K562 (cell line): Measurements from ENCODE around the gene MRAS. TPM values are rescaled to one million over a fixed set of nuclear protein-coding genes. Genes with fewer than 3 reads are reported as not detected.

ENCODE experiments used
- ATAC-seq: fragments of 200-7000 bp; cut with Tn5 transposase; 3 replicates; pipeline ENCODE4 v1.9.1; 2020; ENCODE audit warnings: moderate library complexity
- BruUV-seq: library from RNA; stranded (reverse); fragments of 400-500 nt; replicated peaks from 2 replicates; lab custom pipeline; 2021; lab: Mats Ljungman, UMichigan
- CTCF ChIA-PET: fragments of 300-600 bp; formaldehyde crosslinking; extraction: SDS; loops from one replicate; lab custom pipeline; 2021; ENCODE audit warnings: low intra/inter-chr PET ratio; lab: Yijun Ruan, JAX
- POLR2A ChIA-PET: fragments of 300-600, 350-650 bp; sonication (Branson Sonifier 250); formaldehyde crosslinking; extraction: SDS; loops from one replicate; lab custom pipeline; 2021; ENCODE audit warnings: antibody characterized with exemption, inconsistent platforms; lab: Yijun Ruan, JAX
- DNase-seq, 4 experiments: peaks; one replicate each; pipeline versions ENCODE4 v3.0.0 to v3.0.0-alpha.2; 2011 to 2018; ENCODE audit warnings: low spot score in 3 of 4, mixed read lengths in 3 of 4; ENCODE audit errors: extremely low read depth in 1 of 4
- FAIRE-seq: peaks from 2 replicates; lab custom pipeline; 2011; peaks lifted over from hg19 to GRCh38; lab: Jason Lieb, UNC
- H2AFZ ChIP-seq: 2 replicates; pipeline ENCODE4 v1.6.0; 2011; ENCODE audit warnings: low read depth, low read length, control low read depth, inconsistent platforms
- H3K27ac ChIP-seq: fragments of 200-600 bp; 3 replicates; pipeline ENCODE4 v1.8.0; 2011; ENCODE audit warnings: low read depth, mild to moderate bottlenecking, control low read depth, inconsistent platforms, low read length, moderate library complexity, mixed read lengths; ENCODE audit errors: extremely low read depth
- H3K27me3 ChIP-seq, 2 experiments: fragments of 300-600 bp in 1 of 2; 2 replicates in 1 of 2; 3 replicates in 1 of 2; pipeline versions ENCODE4 v1.6.0 to v1.8.0; 2011; ENCODE audit warnings: inconsistent platforms in 2 of 2, low read length in 2 of 2, mild to moderate bottlenecking in 1 of 2, mixed read lengths in 1 of 2, moderate library complexity in 1 of 2; ENCODE audit not compliant: control insufficient read depth in 2 of 2, insufficient read depth in 2 of 2
- H3K36me3 ChIP-seq: fragments of 300-600 bp; 3 replicates; pipeline ENCODE4 v1.8.0; 2011; ENCODE audit warnings: mild to moderate bottlenecking, low read length, inconsistent platforms; ENCODE audit not compliant: control insufficient read depth, insufficient read depth
- H3K4me1 ChIP-seq, 2 experiments: fragments of 200-600 bp in 1 of 2; replicated peaks in 1 of 2; 2 replicates in 1 of 2; 3 replicates in 1 of 2; pipeline versions ENCODE4 v1.5.1 to v1.8.0; 2011; ENCODE audit warnings: inconsistent platforms in 2 of 2, low read length in 2 of 2, mild to moderate bottlenecking in 1 of 2, mixed read lengths in 1 of 2, moderate library complexity in 1 of 2; ENCODE audit not compliant: control insufficient read depth in 2 of 2, insufficient read depth in 2 of 2
- H3K4me2 ChIP-seq: 2 replicates; pipeline ENCODE4 v1.6.1; 2011; ENCODE audit warnings: low read length, control low read depth, inconsistent platforms, mixed read lengths; ENCODE audit not compliant: insufficient read depth
- H3K4me3 ChIP-seq: fragments of 200-600 bp; sonication (generic), shearing (Covaris generic); 2 replicates; pipeline ENCODE4 v1.5.1; 2016; ENCODE audit warnings: control low read depth, inconsistent platforms
- H3K79me2 ChIP-seq: fragments of 200-600 bp; 3 replicates; pipeline ENCODE4 v1.8.0; 2011; ENCODE audit warnings: low read length, inconsistent platforms; ENCODE audit not compliant: control insufficient read depth, insufficient read depth
- H3K9ac ChIP-seq, 2 experiments: 2 replicates each; pipeline versions ENCODE4 v1.6.0 to v1.6.1; 2011; ENCODE audit warnings: low read depth in 2 of 2, low read length in 2 of 2, control low read depth in 1 of 2, inconsistent platforms in 1 of 2, mild to moderate bottlenecking in 1 of 2, mixed read lengths in 1 of 2; ENCODE audit not compliant: insufficient read depth in 1 of 2
- H3K9me1 ChIP-seq: one replicate; pipeline ENCODE4 v1.6.0; 2011; ENCODE audit warnings: inconsistent platforms, mild to moderate bottlenecking, low read length, moderate library complexity; ENCODE audit not compliant: control insufficient read depth, insufficient read depth
- H3K9me3 ChIP-seq: replicated peaks from 2 replicates; pipeline ENCODE4 v1.5.1; 2011; ENCODE audit warnings: low read depth, low read length, inconsistent platforms; ENCODE audit not compliant: control insufficient read depth, insufficient read depth
- H4K20me1 ChIP-seq: replicated peaks from 2 replicates; pipeline ENCODE4 v1.6.1; 2011; ENCODE audit warnings: low read length, inconsistent platforms, mixed read lengths; ENCODE audit not compliant: control insufficient read depth, insufficient read depth
- CEBPB ChIP-seq: fragments of 450-650 bp; IDR thresholded peaks from 2 replicates; pipeline ENCODE4 v1.6.1; 2016; ENCODE audit warnings: missing genetic modification characterization, missing compliant biosample characterization
- CEBPG ChIP-seq, 3 experiments: fragments of 200-800 bp in 1 of 3; sonication (Bioruptor generic) in 1 of 3; sonication (generic) in 1 of 3; formaldehyde crosslinking in 1 of 3; IDR thresholded peaks in 2 of 3; conservative IDR thresholded peaks in 1 of 3; 2 replicates each; pipeline versions ENCODE4 v1.6.1 to v1.8.0; 2016 to 2022; ENCODE audit warnings: missing compliant biosample characterization in 2 of 3, missing genetic modification characterization in 2 of 3, mild to moderate bottlenecking in 1 of 3, missing genetic modification reagents in 1 of 3
- EZH2 ChIP-seq: IDR thresholded peaks from 2 replicates; pipeline ENCODE4 v1.6.1; 2012; ENCODE audit warnings: low read depth, mild to moderate bottlenecking, inconsistent platforms, low read length, borderline replicate concordance
- HCFC1 ChIP-seq: IDR thresholded peaks from 2 replicates; pipeline ENCODE4 v1.6.1; 2012; ENCODE audit warnings: low read depth, low read length, improper control_type of control experiment
- SREBF2 ChIP-seq: sonication (generic); formaldehyde crosslinking; IDR thresholded peaks from 2 replicates; pipeline ENCODE4 v1.4.0; 2020; ENCODE audit warnings: mild to moderate bottlenecking, missing genetic modification reagents
- TFAM ChIP-seq: fragments of 250-450 bp; sonication (Bioruptor Pico); conservative IDR thresholded peaks from 2 replicates; pipeline ENCODE4 v1.5.0; 2021; ENCODE audit warnings: mild to moderate bottlenecking, moderate library complexity
- ZNF75A ChIP-seq: fragments of 450-650 bp; formaldehyde crosslinking; IDR thresholded peaks from 2 replicates; pipeline ENCODE4 v1.4.0; 2020; ENCODE audit warnings: mild to moderate bottlenecking
- WGBS: fragments of 100-300 bp; shearing (Covaris generic); methylation state at CpG from one replicate; pipeline ENCODE4 v1.1.6; 2016; ENCODE audit warnings: low coverage, mixed read lengths; ENCODE audit not compliant: insufficient coverage; ENCODE audit errors: missing lambda C conversion rate; 5-methylcytosine and 5-hydroxymethylcytosine counted together
- in situ Hi-C: fragments of 300-500 bp; cut with MboI; formaldehyde crosslinking; loops from 4 replicates; pipeline ENCODE4 v1.15.0; 2018; ENCODE audit warnings: inconsistent platforms, mixed read lengths
- intact Hi-C: fragments of 100-400 bp; cut with micrococcal nuclease; formaldehyde crosslinking; loops from 2 replicates; pipeline ENCODE4 v1.14.2; 2022
- polyA plus RNA-seq, 8 experiments: library from polyadenylated mRNA; depleted of rRNA in 4 of 8; stranded (reverse) in 5 of 8; unstranded in 3 of 8; fragments of >200 nt; fragmentation: Nextera tagmentation in 2 of 8; fragmentation: Illumina TruSeq in 1 of 8; extraction: Ambion mirVana in 2 of 8; extraction: Trizol in 1 of 8; gene quantifications; 2 replicates each; pipeline versions ENCODE4 v1.2.1 to v1.2.3, GENCODE V29; 2011 to 2014; ENCODE audit warnings: inconsistent platforms in 1 of 8, missing spikeins in 1 of 8
- total RNA-seq, 7 experiments: library from RNA; depleted of rRNA in 6 of 7; stranded (reverse); fragments of >200 nt in 6 of 7; fragmentation: Illumina TruSeq in 2 of 7; extraction: Trizol in 2 of 7; gene quantifications; 2 replicates each; pipeline versions ENCODE4 v1.2.1 to v1.2.3, GENCODE V29; 2011 to 2021; ENCODE audit warnings: low replicate concordance in 1 of 7
- TF ChIP-seq, protein P1 (sequence below), 2 experiments: fragments of 450-650 bp in 1 of 2; IDR thresholded peaks; 2 replicates each; pipeline ENCODE4 v1.6.1; 2011 to 2017; ENCODE audit warnings: low read depth in 2 of 2, antibody characterized with exemption in 1 of 2, borderline replicate concordance in 1 of 2, low read length in 1 of 2, mild to moderate bottlenecking in 1 of 2, mixed read lengths in 1 of 2; ENCODE audit not compliant: control insufficient read depth in 1 of 2

MRAS gene
- total and polyA plus RNA-seq, 9 of the 15 experiments (the other 6 are each of a cell fraction or from before 2014, with no cell fraction given) = 1.5 to 10.0 (median 5.0) TPM

DNA sequence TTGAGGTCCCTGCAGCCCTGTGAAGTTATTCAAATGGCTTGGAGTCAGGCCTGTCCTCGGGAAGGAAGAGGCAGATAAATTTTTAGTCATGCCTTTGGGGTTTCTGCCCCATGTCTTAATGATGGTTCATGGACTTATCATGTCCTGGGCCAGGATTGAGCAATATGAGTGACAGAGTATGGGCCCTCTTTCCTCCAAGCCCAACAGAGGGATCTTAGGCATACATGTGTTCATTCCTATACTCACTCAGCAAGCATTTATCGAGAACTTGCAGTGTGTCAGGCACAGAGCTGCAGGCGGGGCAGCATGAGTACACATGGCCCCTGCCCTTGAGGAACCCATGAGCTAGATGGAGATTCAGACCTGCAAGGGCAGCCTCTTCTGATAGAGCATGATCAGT, 92.2 kb downstream of the MRAS start:
- Histone ChIP-seq H2AFZ (no peak overlapping the region), H3K4me3 (no peak overlapping the region), H3K9me3 (no peaks in the 10 kb centered on the region), H3K79me2 (no peaks in the 10 kb centered on the region), H3K27ac (no peak overlapping the region), H3K4me1 (peaks cover 0 to 10% of the 10 kb centered on the region in 2 experiments; a peak in 4 of 5 replicates), H3K36me3 (no peaks in the 10 kb centered on the region), H3K4me2 (no peak overlapping the region), H3K9ac (no peak overlapping the region), H3K9me1 (no peaks in the 10 kb centered on the region), H4K20me1 (no peaks in the 10 kb centered on the region; the same call in 1 of the 2 replicates), H3K27me3 (peaks cover 0 to 46% of the 10 kb centered on the region in 2 experiments; a peak in 2 of 5 replicates)
- ChIA-PET POLR2A (no interaction called here), CTCF (no interaction called here)
- DNase-seq (no peak), ATAC-seq (no peak), FAIRE-seq (no peak)
- no peak for TF ChIP-seq CEBPG (CRISPR knock-in tag; IDR thresholded peaks at IDR 0.05)
- TF ChIP-seq CEBPG (tag; conservative IDR thresholded peaks at IDR 0.05 in 1 of 2, IDR thresholded peaks at IDR 0.05 in 1 of 2) = peak; percentile 37 to 63; a peak in 2 of 4 replicates
- no peak for TF ChIP-seq TFAM
- peak; percentile 45 for TF ChIP-seq CEBPB
- no TSS peak for BruUV-seq
- 6% methylated on average over 3 of the region's 3 CpGs for WGBS
- intact Hi-C loops (no loop called here), in situ Hi-C loops (no loop called here)

DNA sequence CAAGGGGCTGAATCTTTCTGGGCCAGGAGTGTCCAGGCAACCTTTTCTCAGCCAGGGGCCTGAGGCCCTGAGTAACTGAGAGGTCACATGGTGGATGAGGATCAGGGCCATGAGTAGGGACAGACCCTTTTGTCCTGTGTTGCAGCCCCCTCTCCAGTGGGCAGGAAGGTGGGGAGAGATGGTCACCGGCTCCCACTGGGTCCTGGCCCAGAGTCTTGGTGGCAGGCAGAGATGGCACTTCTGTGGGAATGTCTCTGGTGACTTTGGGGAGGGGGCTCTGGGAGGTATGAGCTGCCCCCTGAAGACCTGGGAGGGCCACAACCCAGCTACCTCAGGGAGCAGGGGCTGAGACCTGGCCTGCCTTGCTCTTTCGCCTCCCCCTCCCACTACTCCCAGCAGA, 92.9 kb downstream of the MRAS start:
- WGBS = no CpG with 5 or more reads among the region's 2 CpGs
- Histone ChIP-seq H3K4me2 (no peak overlapping the region), H3K9me3 (no peaks in the 10 kb centered on the region), H3K27ac (no peak overlapping the region), H3K9me1 (no peaks in the 10 kb centered on the region), H3K4me3 (no peak overlapping the region), H3K4me1 (peaks cover 0 to 10% of the 10 kb centered on the region in 2 experiments; a peak in 4 of 5 replicates), H3K79me2 (no peaks in the 10 kb centered on the region), H3K9ac (no peak overlapping the region), H3K36me3 (no peaks in the 10 kb centered on the region), H4K20me1 (no peaks in the 10 kb centered on the region; the same call in 1 of the 2 replicates), H3K27me3 (peaks cover 0 to 40% of the 10 kb centered on the region in 2 experiments; a peak in 2 of 5 replicates), H2AFZ (no peak overlapping the region)
- FAIRE-seq (no peak), DNase-seq (no peak), ATAC-seq (no peak)
- in situ Hi-C loops = no loop called here
- no TSS peak for BruUV-seq
- CTCF ChIA-PET = no interaction called here
- intact Hi-C loops = no loop called here
- POLR2A ChIA-PET = no interaction called here
- TF ChIP-seq, protein P1, sequence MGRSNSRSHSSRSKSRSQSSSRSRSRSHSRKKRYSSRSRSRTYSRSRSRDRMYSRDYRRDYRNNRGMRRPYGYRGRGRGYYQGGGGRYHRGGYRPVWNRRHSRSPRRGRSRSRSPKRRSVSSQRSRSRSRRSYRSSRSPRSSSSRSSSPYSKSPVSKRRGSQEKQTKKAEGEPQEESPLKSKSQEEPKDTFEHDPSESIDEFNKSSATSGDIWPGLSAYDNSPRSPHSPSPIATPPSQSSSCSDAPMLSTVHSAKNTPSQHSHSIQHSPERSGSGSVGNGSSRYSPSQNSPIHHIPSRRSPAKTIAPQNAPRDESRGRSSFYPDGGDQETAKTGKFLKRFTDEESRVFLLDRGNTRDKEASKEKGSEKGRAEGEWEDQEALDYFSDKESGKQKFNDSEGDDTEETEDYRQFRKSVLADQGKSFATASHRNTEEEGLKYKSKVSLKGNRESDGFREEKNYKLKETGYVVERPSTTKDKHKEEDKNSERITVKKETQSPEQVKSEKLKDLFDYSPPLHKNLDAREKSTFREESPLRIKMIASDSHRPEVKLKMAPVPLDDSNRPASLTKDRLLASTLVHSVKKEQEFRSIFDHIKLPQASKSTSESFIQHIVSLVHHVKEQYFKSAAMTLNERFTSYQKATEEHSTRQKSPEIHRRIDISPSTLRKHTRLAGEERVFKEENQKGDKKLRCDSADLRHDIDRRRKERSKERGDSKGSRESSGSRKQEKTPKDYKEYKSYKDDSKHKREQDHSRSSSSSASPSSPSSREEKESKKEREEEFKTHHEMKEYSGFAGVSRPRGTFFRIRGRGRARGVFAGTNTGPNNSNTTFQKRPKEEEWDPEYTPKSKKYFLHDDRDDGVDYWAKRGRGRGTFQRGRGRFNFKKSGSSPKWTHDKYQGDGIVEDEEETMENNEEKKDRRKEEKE (IDR thresholded peaks at IDR 0.05; ENCODE audit: borderline replicate concordance in 1 of 2, control insufficient read depth in 1 of 2, low read depth in 2 of 2, low read length in 1 of 2) = no peak
- TF ChIP-seq HCFC1 (no peak), SREBF2 (CRISPR knock-in tag) (no peak), ZNF75A (no peak), EZH2 (no peak)
